Endothelial cell of umbilical vein (primary cell): ENCODE data around the gene TMPRSS12. TPM values are rescaled to one million over a fixed set of nuclear protein-coding genes. Genes with fewer than 3 reads are reported as not detected.
"Not testable (repeated sequence)": the region's sequence is repeated elsewhere in the genome, so short reads cannot be mapped to it uniquely, and the experiment has no call there.

ENCODE experiments used
- BruUV-seq: library from RNA; stranded (reverse); fragments of 400-500 nt; replicated peaks from 2 replicates; lab custom pipeline; 2021; lab: Mats Ljungman, UMichigan
- CTCF ChIA-PET: fragments of 300-600, 350-600 bp; sonication (Branson Sonifier 250); formaldehyde crosslinking; loops from one replicate; lab custom pipeline; 2021; ENCODE audit warnings: antibody characterized with exemption, inconsistent platforms; lab: Charles Lee
- POLR2A ChIA-PET: fragments of 300-600, 350-600 bp; sonication (Branson Sonifier 250); formaldehyde crosslinking; loops from one replicate; lab custom pipeline; 2021; ENCODE audit warnings: antibody characterized with exemption, inconsistent platforms; lab: Charles Lee
- DNase-seq: peaks from one replicate; pipeline ENCODE4 v3.0.0-alpha.2; 2011; ENCODE audit warnings: low read depth, low spot score
- FAIRE-seq: peaks from 2 replicates; lab custom pipeline; 2011; peaks lifted over from hg19 to GRCh38; lab: Jason Lieb, UNC
- H2AFZ ChIP-seq: 2 replicates; pipeline ENCODE4 v1.6.0; 2012; ENCODE audit warnings: low read depth, low read length, control low read depth, inconsistent platforms
- H3K27ac ChIP-seq: 2 replicates; pipeline ENCODE4 v1.5.1; 2011; ENCODE audit warnings: low read depth, mild to moderate bottlenecking, control low read depth, low read length, moderate library complexity; ENCODE audit not compliant: insufficient read depth
- H3K27me3 ChIP-seq, 2 experiments: 2 replicates each; pipeline versions ENCODE4 v1.6.0 to v1.6.1; 2011; ENCODE audit warnings: low read length in 2 of 2, mixed read lengths in 1 of 2; ENCODE audit not compliant: control insufficient read depth in 2 of 2, insufficient read depth in 2 of 2
- H3K36me3 ChIP-seq, 2 experiments: 2 replicates in 1 of 2; 3 replicates in 1 of 2; pipeline ENCODE4 v1.5.1; 2011; ENCODE audit warnings: low read length in 2 of 2, mild to moderate bottlenecking in 1 of 2, moderate library complexity in 1 of 2; ENCODE audit not compliant: control insufficient read depth in 2 of 2, insufficient read depth in 2 of 2; ENCODE audit errors: extremely low read depth in 1 of 2
- H3K4me1 ChIP-seq: 3 replicates; pipeline ENCODE4 v1.5.1; 2011; ENCODE audit warnings: mild to moderate bottlenecking, low read length; ENCODE audit not compliant: control insufficient read depth, insufficient read depth; ENCODE audit errors: extremely low read depth
- H3K4me2 ChIP-seq: 2 replicates; pipeline ENCODE4 v1.6.1; 2011; ENCODE audit warnings: low read length, control low read depth, mixed read lengths; ENCODE audit not compliant: insufficient read depth
- H3K4me3 ChIP-seq, 3 experiments: fragments of 200-600 bp in 1 of 3; sonication (generic), shearing (Covaris generic) in 1 of 3; replicated peaks in 1 of 3; 2 replicates each; pipeline ENCODE4 v1.5.1; 2011 to 2016; ENCODE audit warnings: control low read depth in 3 of 3, low read length in 3 of 3, mild to moderate bottlenecking in 2 of 3, inconsistent platforms in 1 of 3, low read depth in 1 of 3, moderate library complexity in 1 of 3; ENCODE audit not compliant: insufficient read depth in 1 of 3
- H3K79me2 ChIP-seq: 2 replicates; pipeline ENCODE4 v1.6.0; 2012; ENCODE audit warnings: low read length, inconsistent platforms; ENCODE audit not compliant: control insufficient read depth, insufficient read depth
- H3K9ac ChIP-seq: replicated peaks from 2 replicates; pipeline ENCODE3; 2011; ENCODE audit warnings: low read length, control low read depth; ENCODE audit not compliant: insufficient read depth; ENCODE audit errors: extremely low read depth
- H3K9me1 ChIP-seq: replicated peaks from 3 replicates; pipeline ENCODE4 v1.6.0; 2011; ENCODE audit warnings: mild to moderate bottlenecking, low read length; ENCODE audit not compliant: control insufficient read depth, insufficient read depth; ENCODE audit errors: extremely low read depth
- H3K9me3 ChIP-seq: replicated peaks from 2 replicates; pipeline ENCODE4 v1.5.1; 2012; ENCODE audit warnings: low read length, inconsistent platforms; ENCODE audit not compliant: control insufficient read depth, insufficient read depth
- H4K20me1 ChIP-seq: replicated peaks from 2 replicates; pipeline ENCODE3; 2011; ENCODE audit warnings: mild to moderate bottlenecking, low read length; ENCODE audit not compliant: control insufficient read depth, insufficient read depth; ENCODE audit errors: extremely low read depth
- CTCF ChIP-seq, 2 donors: IDR thresholded peaks; 1 replicate in 1 of 2; 2 replicates in 1 of 2; pipeline ENCODE4 v1.5.1; 2011; ENCODE audit warnings: low read length in 2 of 2, mild to moderate bottlenecking in 2 of 2, moderate library complexity in 2 of 2, control low read depth in 1 of 2, inconsistent platforms in 1 of 2, low read depth in 1 of 2; ENCODE audit not compliant: insufficient read depth in 1 of 2; ENCODE audit errors: extremely low read depth in 1 of 2
- EZH2 ChIP-seq: IDR thresholded peaks from 2 replicates; pipeline ENCODE4 v1.6.1; 2012; ENCODE audit warnings: borderline replicate concordance, low read depth, mild to moderate bottlenecking, moderate library complexity, low read length, inconsistent platforms; ENCODE audit not compliant: severe bottlenecking
- FOS ChIP-seq: IDR thresholded peaks from 2 replicates; pipeline ENCODE4 v1.6.1; 2011; ENCODE audit warnings: mild to moderate bottlenecking, low read length, moderate library complexity, borderline replicate concordance; ENCODE audit not compliant: insufficient read depth
- GATA2 ChIP-seq: IDR thresholded peaks from 2 replicates; pipeline ENCODE4 v1.7.0; 2011; ENCODE audit warnings: low read depth, mild to moderate bottlenecking, moderate library complexity, mixed read lengths, low read length; ENCODE audit not compliant: insufficient read length, insufficient read depth
- JUN ChIP-seq: IDR thresholded peaks from 2 replicates; pipeline ENCODE4 v1.6.1; 2011; ENCODE audit warnings: borderline replicate concordance, low read depth; ENCODE audit not compliant: insufficient read length, insufficient read depth
- MAX ChIP-seq: IDR thresholded peaks from 2 replicates; pipeline ENCODE4 v1.6.1; 2011; ENCODE audit not compliant: insufficient read depth, insufficient read length
- MYC ChIP-seq: IDR thresholded peaks from one replicate; pipeline ENCODE4 v1.6.1; 2011; ENCODE audit warnings: mild to moderate bottlenecking, low read depth, low read length
- dilution Hi-C: fragments of 300-500 bp; cut with MboI; formaldehyde crosslinking; loops from one replicate; pipeline ENCODE4 v1.15.0; 2019; ENCODE audit warnings: low sequenced_read_pairs; ENCODE audit not compliant: extremely low pct_ligation_motif_present
- intact Hi-C: fragments of 100-400 bp; cut with micrococcal nuclease; formaldehyde crosslinking; loops from one replicate; pipeline ENCODE4 v1.10.0; 2022
- polyA plus RNA-seq, 4 experiments: library from polyadenylated mRNA; depleted of rRNA in 3 of 4; stranded (reverse) in 3 of 4; unstranded in 1 of 4; fragments of >200 nt; gene quantifications; 2 replicates each; pipeline versions ENCODE4 v1.2.1 to v1.2.3, GENCODE V29; 2011 to 2012; ENCODE audit warnings: missing spikeins in 1 of 4
- total RNA-seq: library from RNA; stranded (reverse); gene quantifications from 2 replicates; pipeline ENCODE4 v1.2.3, GENCODE V29; 2021

Gene TMPRSS12
- total and polyA plus RNA-seq, 2 donors (not counting 3 experiments of a cell fraction or from before 2014, with no cell fraction given): not detected

GRCh38 chr12:50865266-50865665, 22.5 kb downstream of the TMPRSS12 start:
- Histone ChIP-seq H3K27me3 (peaks cover 0 to 2% of the 10 kb centered on the region in 2 experiments), H3K9me3 (no peaks in the 10 kb centered on the region), H3K79me2 (no peaks in the 10 kb centered on the region), H4K20me1 (no peaks in the 10 kb centered on the region), H3K4me3 (no peak overlapping the region), H3K9ac (no peak overlapping the region), H3K4me2 (no peak overlapping the region), H3K4me1 (no peaks in the 10 kb centered on the region), H2AFZ (no peak overlapping the region), H3K36me3 (no peaks in the 10 kb centered on the region), H3K27ac (no peak overlapping the region), H3K9me1 (no peaks in the 10 kb centered on the region)
- TF ChIP-seq CTCF (IDR thresholded peaks at IDR 0.05; ENCODE audit: extremely low read depth in 1 of 2, insufficient read depth in 1 of 2, low read depth in 1 of 2, low read length in 2 of 2): no peak
- no peak for TF ChIP-seq FOS
- no peak for TF ChIP-seq MYC
- no peak for TF ChIP-seq JUN
- no peak for TF ChIP-seq EZH2
- TF ChIP-seq MAX: no peak
- TF ChIP-seq GATA2: no peak
- BruUV-seq: no TSS peak
- ChIA-PET POLR2A (no interaction called here), CTCF (no interaction called here)
- DNase-seq (no peak), FAIRE-seq (no peak)
- intact Hi-C loops: no loop called here
- dilution Hi-C loops: no loop called here

GRCh38 chr12:50868881-50869280, 26.2 kb downstream of the TMPRSS12 start:
- H3K9ac ChIP-seq, intact Hi-C loops, CTCF ChIA-PET, BruUV-seq, H3K36me3 ChIP-seq, H3K4me2 ChIP-seq, H3K4me3 ChIP-seq, H3K9me1 ChIP-seq, FAIRE-seq, H3K27me3 ChIP-seq, H3K27ac ChIP-seq, H3K9me3 ChIP-seq, H3K4me1 ChIP-seq, POLR2A ChIA-PET, H2AFZ ChIP-seq, H4K20me1 ChIP-seq, H3K79me2 ChIP-seq, dilution Hi-C loops, DNase-seq: not testable (repeated sequence)
